ENCODE results near the gene ACOT7. TPM values are rescaled to one million over a fixed set of nuclear protein-coding genes. Genes with fewer than 3 reads are reported as not detected.

ACOT7 gene
- total RNA-seq, 1 experiment from 2014 or later, result 36.2 TPM

DNA sequence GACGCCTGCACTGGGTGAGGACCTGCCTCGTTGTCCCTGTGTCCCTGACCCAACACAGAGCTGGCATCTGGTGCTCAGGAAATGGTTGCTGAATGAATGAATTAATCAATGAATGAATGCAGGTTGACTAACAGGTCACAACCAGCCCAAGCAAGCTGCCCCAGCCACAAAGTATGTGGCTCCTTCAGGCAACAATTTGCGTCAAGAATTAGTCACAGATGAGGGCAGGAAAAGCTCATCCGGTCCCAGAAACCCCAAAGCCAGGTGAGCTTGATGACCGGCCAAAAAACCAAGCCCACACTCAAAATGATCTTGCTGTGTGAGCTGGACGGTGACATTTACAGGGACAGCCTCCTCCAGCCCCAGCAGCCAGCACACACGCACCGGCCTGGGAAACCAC lies 92.0 kb downstream of the ACOT7 start:
- no peak for DNase-seq
- H3K36me3 Mint-ChIP-seq (ENCODE audit: insufficient read depth, unreplicated experiment), result no peaks in the 10 kb centered on the region

DNA sequence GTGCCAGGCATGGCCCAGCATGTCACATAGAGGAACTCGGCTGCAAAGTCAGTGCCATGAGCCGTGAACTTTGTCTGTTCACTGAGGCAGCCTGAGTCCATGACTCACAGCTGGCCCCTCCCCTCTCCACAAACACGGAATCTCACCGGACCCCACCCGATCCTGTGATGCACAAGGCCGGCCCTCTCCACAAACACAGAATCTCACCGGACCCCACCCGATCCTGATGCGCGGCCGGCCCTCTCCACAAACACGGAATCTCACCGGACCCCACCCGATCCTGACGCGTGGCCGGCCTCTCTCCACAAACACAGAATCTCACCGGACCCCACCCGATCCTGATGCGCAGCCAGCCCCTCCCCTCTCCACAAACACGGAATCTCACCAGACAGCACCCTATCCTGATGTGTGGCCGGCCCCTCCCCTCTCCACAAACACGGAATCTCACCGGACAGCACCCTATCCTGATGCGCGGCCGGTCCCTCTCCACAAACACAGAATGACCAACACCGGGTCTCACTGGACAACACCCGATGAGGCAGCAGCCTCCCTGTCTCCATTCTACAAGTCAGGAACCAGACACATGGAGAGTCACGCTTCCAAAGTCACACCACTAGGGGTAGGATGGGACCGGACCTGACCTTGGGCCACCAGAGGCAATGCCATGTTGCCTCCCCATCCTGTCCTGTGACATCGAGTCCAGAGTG lies 93.1 kb downstream of the ACOT7 start:
- no TSS peak for BruUV-seq (replicated peaks)
- Mint-ChIP-seq H3K4me1 (ENCODE audit: low read depth, unreplicated experiment) (peaks cover 21% of the 10 kb centered on the region), H3K9me3 (ENCODE audit: low read depth, unreplicated experiment) (no peaks in the 10 kb centered on the region), H3K27ac (ENCODE audit: unreplicated experiment) (peak overlapping the region; percentile 7), H3K36me3 (ENCODE audit: insufficient read depth, unreplicated experiment) (no peaks in the 10 kb centered on the region), H3K4me3 (ENCODE audit: low read depth, unreplicated experiment) (peak overlapping the region; percentile 54), H3K27me3 (ENCODE audit: unreplicated experiment) (no peaks in the 10 kb centered on the region)
- TF ChIP-seq, protein P1, sequence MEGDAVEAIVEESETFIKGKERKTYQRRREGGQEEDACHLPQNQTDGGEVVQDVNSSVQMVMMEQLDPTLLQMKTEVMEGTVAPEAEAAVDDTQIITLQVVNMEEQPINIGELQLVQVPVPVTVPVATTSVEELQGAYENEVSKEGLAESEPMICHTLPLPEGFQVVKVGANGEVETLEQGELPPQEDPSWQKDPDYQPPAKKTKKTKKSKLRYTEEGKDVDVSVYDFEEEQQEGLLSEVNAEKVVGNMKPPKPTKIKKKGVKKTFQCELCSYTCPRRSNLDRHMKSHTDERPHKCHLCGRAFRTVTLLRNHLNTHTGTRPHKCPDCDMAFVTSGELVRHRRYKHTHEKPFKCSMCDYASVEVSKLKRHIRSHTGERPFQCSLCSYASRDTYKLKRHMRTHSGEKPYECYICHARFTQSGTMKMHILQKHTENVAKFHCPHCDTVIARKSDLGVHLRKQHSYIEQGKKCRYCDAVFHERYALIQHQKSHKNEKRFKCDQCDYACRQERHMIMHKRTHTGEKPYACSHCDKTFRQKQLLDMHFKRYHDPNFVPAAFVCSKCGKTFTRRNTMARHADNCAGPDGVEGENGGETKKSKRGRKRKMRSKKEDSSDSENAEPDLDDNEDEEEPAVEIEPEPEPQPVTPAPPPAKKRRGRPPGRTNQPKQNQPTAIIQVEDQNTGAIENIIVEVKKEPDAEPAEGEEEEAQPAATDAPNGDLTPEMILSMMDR (IDR thresholded peaks at IDR 0.05; ENCODE audit: unreplicated experiment), result no peak
- peak; percentile 28 for DNase-seq
- CTCF ChIA-PET, result interaction anchor here (0.6 kb wide), 1 partner anchor 18 kb away, joined by 3 read pairs; no protein-coding TSS in a partner anchor
- intact Hi-C loops (cut with micrococcal nuclease; ENCODE audit: unreplicated experiment), result no loop called here

More for the DNA sequence above, 92.0 kb downstream of the ACOT7 start:
- no peaks in the 10 kb centered on the region for H3K9me3 Mint-ChIP-seq (ENCODE audit: low read depth, unreplicated experiment)
- no peaks in the 10 kb centered on the region for H3K27me3 Mint-ChIP-seq (ENCODE audit: unreplicated experiment)
- H3K4me3 Mint-ChIP-seq (ENCODE audit: low read depth, unreplicated experiment), result no peak overlapping the region
- CTCF ChIA-PET, result interaction anchor here (0.5 kb wide), 1 partner anchor 139 kb away, joined by 3 read pairs; no protein-coding TSS in a partner anchor
- H3K27ac Mint-ChIP-seq (ENCODE audit: unreplicated experiment), result no peak overlapping the region
- TF ChIP-seq, protein P1 (IDR thresholded peaks at IDR 0.05; ENCODE audit: unreplicated experiment), result no peak
- intact Hi-C loops (cut with micrococcal nuclease; ENCODE audit: unreplicated experiment), result no loop called here
- no TSS peak for BruUV-seq (replicated peaks)
- peaks cover 21% of the 10 kb centered on the region for H3K4me1 Mint-ChIP-seq (ENCODE audit: low read depth, unreplicated experiment)

DNA sequence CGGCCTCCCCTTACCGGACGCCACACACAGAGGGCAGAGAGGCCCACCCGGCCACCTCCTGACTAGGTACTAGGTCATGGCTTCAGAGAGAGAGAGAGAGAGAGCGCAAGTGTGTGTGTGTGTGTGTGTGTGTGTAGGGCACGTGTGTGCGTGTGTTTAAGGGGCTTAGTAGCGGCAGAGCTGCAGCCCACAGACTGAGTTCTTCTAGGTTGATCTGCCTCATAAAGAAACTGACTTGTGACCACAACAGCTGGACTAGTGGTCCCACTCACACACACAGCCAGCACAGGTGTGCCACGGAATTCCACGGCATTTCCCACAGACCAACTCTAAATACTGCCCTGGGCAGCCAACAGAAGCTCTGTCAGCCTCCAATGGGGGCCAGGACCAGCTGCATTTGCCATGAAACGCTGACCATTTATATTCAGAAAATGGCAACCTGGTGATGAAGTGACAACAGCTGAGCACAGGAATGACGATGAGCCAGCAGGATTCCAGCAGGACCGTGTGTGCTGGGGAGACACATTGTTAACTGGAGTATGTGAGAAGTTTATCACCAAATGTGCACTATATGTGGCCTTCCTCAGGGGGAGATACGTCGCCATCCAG lies 93.9 kb downstream of the ACOT7 start:
- TF ChIP-seq, protein P1 (IDR thresholded peaks at IDR 0.05; ENCODE audit: unreplicated experiment), result no peak
- H3K36me3 Mint-ChIP-seq (ENCODE audit: insufficient read depth, unreplicated experiment), result no peaks in the 10 kb centered on the region
- CTCF ChIA-PET, result interaction anchor here (0.6 kb wide), 1 partner anchor 18 kb away, joined by 3 read pairs; no protein-coding TSS in a partner anchor
- H3K4me1 Mint-ChIP-seq (ENCODE audit: low read depth, unreplicated experiment), result peaks cover 21% of the 10 kb centered on the region
- DNase-seq, result no peak
- BruUV-seq (replicated peaks), result no TSS peak
- no peaks in the 10 kb centered on the region for H3K9me3 Mint-ChIP-seq (ENCODE audit: low read depth, unreplicated experiment)
- H3K4me3 Mint-ChIP-seq (ENCODE audit: low read depth, unreplicated experiment), result peak overlapping the region; percentile 54
- intact Hi-C loops (cut with micrococcal nuclease; ENCODE audit: unreplicated experiment), result no loop called here
- no peak overlapping the region for H3K27ac Mint-ChIP-seq (ENCODE audit: unreplicated experiment)
- H3K27me3 Mint-ChIP-seq (ENCODE audit: unreplicated experiment), result no peaks in the 10 kb centered on the region

DNA sequence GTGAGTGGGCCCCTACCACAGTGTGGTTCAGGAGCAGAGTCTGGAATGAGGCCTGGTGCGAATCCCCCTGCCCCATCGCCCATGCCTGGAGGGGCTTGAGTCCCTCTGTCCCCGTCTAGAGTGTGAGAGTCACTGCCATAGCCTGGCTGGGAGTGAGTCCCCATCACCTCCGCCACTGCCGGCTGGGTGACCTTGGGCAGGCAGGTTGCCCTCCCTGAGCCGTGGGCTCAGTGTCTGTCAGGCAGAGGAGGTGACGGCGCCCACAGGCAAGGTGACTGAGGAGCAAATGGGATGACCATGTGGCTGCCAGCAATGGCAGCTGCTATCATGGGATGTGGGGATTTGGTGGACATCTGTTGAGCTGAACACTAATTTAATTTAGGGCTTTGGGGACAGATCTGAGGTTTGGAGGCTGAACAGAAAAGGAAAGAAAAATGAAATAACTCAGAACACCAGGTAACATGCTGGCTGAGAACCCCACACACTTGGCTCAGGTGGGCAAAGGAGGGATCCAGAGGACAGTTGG lies 94.6 kb downstream of the ACOT7 start:
- no peak for DNase-seq
- TF ChIP-seq, protein P1 (IDR thresholded peaks at IDR 0.05; ENCODE audit: unreplicated experiment), result no peak
- H3K27me3 Mint-ChIP-seq (ENCODE audit: unreplicated experiment), result no peaks in the 10 kb centered on the region
- CTCF ChIA-PET, result no interaction called here
- peaks cover 21% of the 10 kb centered on the region for H3K4me1 Mint-ChIP-seq (ENCODE audit: low read depth, unreplicated experiment)
- BruUV-seq (replicated peaks), result no TSS peak
- H3K36me3 Mint-ChIP-seq (ENCODE audit: insufficient read depth, unreplicated experiment), result no peaks in the 10 kb centered on the region
- H3K9me3 Mint-ChIP-seq (ENCODE audit: low read depth, unreplicated experiment), result no peaks in the 10 kb centered on the region
- H3K27ac Mint-ChIP-seq (ENCODE audit: unreplicated experiment), result no peak overlapping the region
- H3K4me3 Mint-ChIP-seq (ENCODE audit: low read depth, unreplicated experiment), result no peak overlapping the region
- intact Hi-C loops (cut with micrococcal nuclease; ENCODE audit: unreplicated experiment), result no loop called here
